Measurements from ENCODE around the gene POLD2. TPM values are rescaled to one million over a fixed set of nuclear protein-coding genes. Genes with fewer than 3 reads are reported as not detected.
A peak's percentile ranks its signal among the peaks of the same experiment; 100 is the strongest.

Gene POLD2
- total RNA-seq, 1 experiment from 2014 or later = 258 TPM

DNA sequence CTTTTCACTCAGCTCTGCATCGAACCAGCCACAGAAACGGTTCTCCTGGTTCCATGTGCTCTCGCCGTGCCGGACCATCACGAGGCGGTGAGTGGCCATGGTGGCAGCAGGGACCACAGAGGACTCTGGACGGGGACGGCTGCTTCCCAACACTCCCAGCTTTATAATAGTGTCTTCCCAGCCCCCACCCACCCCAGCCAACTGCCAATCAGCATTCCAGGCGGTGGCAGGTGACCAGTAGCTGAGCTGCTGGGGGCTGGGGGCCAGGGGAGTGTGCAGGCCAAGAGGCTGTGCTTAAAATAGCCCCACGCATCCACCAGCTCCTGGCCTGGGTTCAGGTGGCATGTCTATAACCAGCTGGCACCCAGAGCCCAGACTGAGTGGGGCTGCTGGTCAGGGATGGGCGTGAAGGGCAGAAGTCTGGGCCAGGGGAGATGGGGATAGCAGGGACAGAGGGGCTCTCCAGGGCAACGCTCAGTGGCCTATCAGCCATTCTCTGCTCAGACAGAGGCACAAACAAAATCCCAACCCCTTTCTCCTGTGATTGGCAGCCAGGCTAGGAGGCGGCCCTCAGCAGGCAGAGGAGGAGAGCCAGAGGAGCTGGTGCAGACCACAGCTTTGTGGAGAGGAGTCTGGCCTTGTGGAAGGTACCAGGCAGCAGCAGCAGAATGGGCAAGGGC is 57.8 kb downstream of the POLD2 start, which contains the start of gene PGAM2:
Gene PGAM2, minus strand, starts transcription at position 137 of the 680 bp plus-strand sequence. Its CDS starts 38 bp downstream, at position 99.
- DNase-seq (ENCODE audit: low spot score) = peak; percentile 30

DNA sequence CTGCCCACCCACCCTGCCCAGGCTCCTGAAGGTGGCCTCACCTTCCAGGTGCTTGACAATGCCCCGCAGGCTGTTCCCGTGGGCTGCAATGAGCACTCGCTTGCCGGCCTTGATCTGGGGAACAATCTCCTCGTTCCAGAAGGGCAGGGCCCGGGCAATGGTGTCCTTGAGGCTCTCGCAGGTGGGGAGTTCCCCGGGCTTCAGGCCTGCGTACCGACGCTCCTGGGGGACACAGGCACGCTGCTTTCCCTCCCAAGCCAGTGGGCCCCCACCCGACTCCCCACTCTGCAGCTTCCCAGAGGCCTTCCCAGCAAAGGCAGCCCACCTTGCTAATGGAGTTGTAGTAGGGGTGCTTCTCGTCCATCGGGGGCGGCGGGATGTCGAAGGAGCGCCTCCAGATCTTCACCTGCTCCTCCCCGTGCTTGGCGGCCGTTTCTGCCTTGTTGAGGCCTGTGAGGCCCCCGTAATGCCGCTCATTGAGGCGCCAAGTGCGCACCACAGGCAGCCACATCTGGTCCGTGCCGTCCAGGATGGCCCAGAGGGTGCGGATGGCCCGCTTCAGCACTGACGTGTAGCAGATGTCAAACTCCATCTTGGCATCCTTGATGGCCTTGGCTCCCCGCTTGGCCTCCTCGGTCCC is 58.4 kb downstream of the POLD2 start:
- no peak for DNase-seq (ENCODE audit: low spot score)

Small RNAs within 50 kb of the gene (small RNA-seq; reads per million reads assigned to genes)
- not detected for gene RNA5SP230

Other genes with a start within 250 kb of the POLD2 start
- 29.3 and 32.9 TPM in 2 replicates for gene URGCP, start 217.0 kb downstream of the POLD2 start, total RNA-seq (2014; rRNA removed; shearing (Covaris generic))
- 16.8 and 21.0 TPM in 2 replicates for gene UBE2D4, start 197.1 kb downstream of the POLD2 start, total RNA-seq (2014; rRNA removed; shearing (Covaris generic))
- not detected in 2 replicates for gene SPDYE1, start 125.7 kb downstream of the POLD2 start, total RNA-seq (2014; rRNA removed; shearing (Covaris generic))
- gene DBNL, start 78.8 kb downstream of the POLD2 start, total RNA-seq (2014; rRNA removed; shearing (Covaris generic)) = 184 and 203 TPM in 2 replicates
- gene PGAM2, start 58.0 kb downstream of the POLD2 start, total RNA-seq (2014; rRNA removed; shearing (Covaris generic)) = 0.56 TPM in 1 of 2 replicates, not detected in the other
- 20.0 and 22.9 TPM in 2 replicates for gene POLM, start 41.0 kb downstream of the POLD2 start, total RNA-seq (2014; rRNA removed; shearing (Covaris generic))
- gene AEBP1, start 19.2 kb downstream of the POLD2 start, total RNA-seq (2014; rRNA removed; shearing (Covaris generic)) = not detected in 2 replicates
- not detected in 2 replicates for gene MYL7, start 17.8 kb upstream of the POLD2 start, total RNA-seq (2014; rRNA removed; shearing (Covaris generic))
- not detected in 2 replicates for gene GCK, start 65.9 kb upstream of the POLD2 start, total RNA-seq (2014; rRNA removed; shearing (Covaris generic))
- gene YKT6, start 77.4 kb upstream of the POLD2 start, total RNA-seq (2014; rRNA removed; shearing (Covaris generic)) = 127 and 138 TPM in 2 replicates
- gene CAMK2B, start 202.0 kb upstream of the POLD2 start, total RNA-seq (2014; rRNA removed; shearing (Covaris generic)) = 1.8 and 1.9 TPM in 2 replicates

All from HT-29 (cell line).